Stimulated activated CD4-positive, alpha-beta T cell treated with anti-CD3 and anti-CD28 coated beads, Interleukin-12 subunit alpha, Interleukin-12 subunit beta, amount 100 ng/mL, for 24 hours (primary cell): ENCODE data around the gene EVI2B.
"Not testable (repeated sequence)": the region's sequence is repeated elsewhere in the genome, so short reads cannot be mapped to it uniquely, and the experiment has no call there.

ENCODE experiments used
- DNase-seq, 2 experiments: peaks; one replicate each; pipeline ENCODE4 v3.0.0-alpha.2; 2020; ENCODE audit warnings: low read depth in 2 of 2

Gene EVI2B

DNA sequence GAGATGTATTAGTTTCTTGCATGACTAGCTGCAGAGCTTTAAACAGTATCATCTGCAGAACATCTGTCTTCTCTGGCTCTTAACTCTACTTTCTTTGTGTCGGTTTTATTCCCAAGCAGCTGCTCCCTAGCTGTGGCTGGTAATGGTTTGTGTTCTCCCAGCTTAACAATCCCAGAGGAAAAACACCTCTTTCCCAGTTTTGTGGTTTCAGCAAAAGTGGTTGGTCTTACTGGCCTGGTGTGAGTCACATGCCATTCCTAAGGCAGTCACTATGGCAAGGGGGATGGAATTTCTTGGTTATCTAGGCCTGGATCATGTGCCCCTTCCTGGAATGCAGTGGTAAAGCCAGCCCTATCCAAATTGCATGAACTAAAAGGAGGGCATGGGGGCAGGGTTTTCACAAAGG lies 44.3 kb downstream of the EVI2B start:
- DNase-seq, result no peak

DNA sequence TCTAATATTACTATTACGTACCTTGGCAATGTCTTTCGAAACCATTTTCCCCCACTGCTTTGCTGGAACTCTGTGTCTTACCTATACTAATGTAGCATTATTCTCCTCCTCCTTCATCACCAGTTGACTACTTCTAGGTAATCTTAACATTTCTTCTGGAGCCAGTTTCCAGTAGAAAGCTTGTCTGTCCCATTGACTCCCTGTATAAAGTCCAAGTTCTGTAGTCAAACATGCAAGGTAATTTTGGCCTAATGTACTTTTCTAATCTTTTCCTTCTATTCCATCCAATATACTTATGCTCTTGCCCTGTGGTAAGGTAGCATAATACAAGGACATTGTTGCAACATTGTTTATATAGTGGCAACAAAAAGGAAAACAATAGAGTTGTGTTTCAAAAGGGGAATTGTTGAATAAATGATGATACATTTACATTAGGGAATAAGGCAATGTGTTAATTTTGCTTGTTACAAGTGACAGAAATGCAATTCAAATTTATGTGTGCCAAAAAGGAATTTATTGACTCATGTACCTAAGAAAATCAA lies 44.7 kb downstream of the EVI2B start:
- no peak for DNase-seq

DNA sequence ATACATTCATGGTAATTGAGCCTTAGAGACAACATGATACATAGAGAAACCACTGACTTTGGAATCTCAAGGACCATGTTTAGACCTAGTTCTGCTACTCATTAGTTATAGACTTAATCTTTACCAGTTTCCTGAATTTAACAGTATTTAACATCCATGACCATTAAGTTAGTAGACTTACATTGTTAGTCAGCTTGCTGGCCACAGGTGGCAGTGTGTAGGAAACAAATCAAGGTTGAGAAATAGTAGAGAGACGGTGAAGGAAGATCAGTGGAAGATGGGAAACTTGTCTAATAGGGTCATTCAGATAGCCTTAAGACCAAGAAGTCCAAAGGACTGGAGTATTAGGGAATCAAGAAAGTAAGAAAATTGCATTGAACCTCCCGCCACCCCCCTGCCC lies 47.8 kb downstream of the EVI2B start:
- no peak for DNase-seq

DNA sequence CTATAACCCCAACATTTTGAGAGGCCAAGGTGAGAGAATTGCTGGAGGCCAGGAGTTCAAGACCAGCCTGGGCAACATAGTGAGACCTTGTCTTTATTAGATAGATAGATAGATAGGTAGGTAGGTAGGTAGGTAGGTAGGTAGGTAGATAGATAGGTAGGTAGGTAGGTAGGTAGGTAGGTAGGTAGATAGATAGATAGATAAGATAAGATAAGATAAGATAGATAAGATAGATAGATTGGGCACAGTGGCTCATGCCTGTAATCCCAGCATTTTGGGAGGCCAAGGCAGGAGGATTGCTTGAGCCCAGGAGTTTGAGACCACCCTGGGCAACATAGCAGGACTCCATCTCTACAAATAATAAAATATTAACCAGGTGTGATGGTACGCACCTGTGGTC lies 50.9 kb downstream of the EVI2B start:
- not testable (repeated sequence) for DNase-seq

DNA sequence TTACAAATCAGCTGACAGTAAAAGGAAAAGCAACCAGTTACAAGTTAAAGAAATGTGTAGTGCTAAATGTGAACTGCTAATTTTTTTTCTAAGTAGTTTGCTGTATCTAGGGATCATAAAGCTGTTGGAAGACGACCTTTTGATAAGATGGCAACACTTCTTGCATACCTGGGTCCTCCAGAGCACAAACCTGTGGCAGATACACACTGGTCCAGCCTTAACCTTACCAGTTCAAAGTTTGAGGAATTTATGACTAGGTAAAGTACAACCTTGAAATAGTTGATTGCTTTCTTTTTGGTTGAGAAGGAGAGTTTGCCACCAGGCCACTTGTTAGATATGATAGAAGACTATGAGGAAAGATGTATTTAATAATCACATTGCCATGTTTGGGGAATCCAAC lies 52.3 kb downstream of the EVI2B start:
- DNase-seq, result no peak

DNA sequence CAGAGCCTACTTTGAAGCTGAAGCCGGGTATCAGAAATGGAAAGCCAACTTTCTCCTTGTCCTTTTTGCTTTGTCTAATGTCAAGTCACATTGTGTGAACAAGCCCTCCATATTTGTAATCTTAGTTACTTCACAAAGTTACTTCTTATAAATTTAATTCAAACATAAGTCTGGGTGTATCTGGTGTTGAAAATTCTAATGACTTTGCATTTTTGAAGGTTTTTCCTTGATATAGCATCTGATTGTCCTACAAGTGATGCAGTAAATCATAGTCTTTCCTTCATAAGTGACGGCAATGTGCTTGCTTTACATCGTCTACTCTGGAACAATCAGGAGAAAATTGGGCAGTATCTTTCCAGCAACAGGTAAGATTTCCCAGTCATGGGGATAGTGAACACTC lies 53.7 kb downstream of the EVI2B start:
- no peak for DNase-seq

DNA sequence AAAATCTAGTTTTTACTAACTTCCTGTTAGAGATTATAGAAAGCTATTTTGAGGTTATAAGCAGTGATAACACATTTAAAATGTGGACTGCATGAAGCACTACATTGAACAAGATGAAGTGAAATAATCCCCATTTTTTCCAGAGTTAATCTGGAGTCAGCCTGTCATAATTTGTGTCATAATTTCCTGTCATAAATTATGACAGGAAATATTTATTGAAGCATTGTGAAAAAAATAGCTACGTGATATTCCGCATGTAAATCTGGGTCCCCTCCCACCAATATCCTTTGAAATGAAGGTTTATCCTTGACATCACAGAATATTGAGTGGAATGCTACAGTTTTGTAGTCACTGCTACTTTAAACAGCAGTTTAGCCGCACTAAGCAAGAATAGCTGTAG lies 56.9 kb downstream of the EVI2B start:
- no peak for DNase-seq

DNA sequence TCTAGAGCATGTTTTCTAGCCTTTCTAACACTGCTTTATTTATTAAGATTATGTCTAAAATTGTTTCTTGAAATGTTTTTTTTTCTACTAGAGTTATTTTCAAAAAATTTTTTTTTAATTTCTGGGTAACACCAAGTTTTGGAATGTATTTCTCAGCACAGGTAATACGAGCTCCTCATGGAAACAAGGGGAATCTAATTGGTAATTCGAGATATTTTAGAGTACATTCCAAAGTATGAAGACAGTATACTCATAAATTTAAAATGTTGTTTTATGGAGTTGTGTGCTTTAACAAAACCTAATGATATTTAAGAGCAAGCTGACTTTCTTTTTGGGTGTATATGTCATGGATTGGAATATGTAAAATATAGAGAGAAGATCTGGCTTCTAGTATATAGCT lies 59.2 kb downstream of the EVI2B start:
- DNase-seq, result no peak
